Measurements from ENCODE around the gene KIZ.
A peak's percentile ranks its signal among the peaks of the same experiment; 100 is the strongest.

KIZ gene

DNA sequence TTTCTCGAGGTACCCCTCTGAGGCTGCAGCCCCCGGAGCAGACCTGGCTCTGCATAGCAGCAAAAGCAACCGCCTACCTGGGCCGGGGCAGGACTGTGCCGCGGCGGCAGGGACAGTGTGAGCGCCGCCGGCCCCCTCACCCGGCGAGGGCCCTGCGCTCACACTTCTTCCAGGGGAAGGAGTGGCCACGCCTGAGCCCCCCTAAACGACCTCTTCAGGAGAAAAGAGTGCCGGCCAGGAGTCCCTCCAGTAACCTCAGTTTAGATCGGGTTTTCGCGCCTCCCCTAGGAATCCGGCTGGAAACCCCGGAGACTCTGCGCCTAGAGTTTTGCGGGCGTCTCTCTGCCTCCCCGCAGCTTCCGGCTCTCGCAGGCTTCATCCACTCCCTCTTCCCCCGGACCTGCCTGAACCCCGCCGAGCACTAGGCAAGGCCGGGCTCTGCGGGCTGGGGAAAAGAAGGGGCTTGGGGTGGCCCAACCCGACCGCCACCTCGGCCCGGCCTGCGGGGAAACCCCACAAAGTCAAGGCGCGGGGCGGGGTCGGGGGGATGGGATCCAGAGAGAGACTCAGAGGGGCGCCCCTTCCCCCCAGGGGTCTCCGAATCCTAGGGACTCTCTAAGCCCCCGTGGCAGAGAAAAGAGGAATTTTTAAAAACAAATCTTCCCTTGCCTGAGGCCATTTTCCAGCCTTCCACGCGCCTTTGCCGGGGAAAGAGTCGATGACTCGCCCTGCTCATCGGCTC, 20.3 kb upstream of the KIZ start:
- no peak for DNase-seq (ENCODE audit: low spot score)

DNA sequence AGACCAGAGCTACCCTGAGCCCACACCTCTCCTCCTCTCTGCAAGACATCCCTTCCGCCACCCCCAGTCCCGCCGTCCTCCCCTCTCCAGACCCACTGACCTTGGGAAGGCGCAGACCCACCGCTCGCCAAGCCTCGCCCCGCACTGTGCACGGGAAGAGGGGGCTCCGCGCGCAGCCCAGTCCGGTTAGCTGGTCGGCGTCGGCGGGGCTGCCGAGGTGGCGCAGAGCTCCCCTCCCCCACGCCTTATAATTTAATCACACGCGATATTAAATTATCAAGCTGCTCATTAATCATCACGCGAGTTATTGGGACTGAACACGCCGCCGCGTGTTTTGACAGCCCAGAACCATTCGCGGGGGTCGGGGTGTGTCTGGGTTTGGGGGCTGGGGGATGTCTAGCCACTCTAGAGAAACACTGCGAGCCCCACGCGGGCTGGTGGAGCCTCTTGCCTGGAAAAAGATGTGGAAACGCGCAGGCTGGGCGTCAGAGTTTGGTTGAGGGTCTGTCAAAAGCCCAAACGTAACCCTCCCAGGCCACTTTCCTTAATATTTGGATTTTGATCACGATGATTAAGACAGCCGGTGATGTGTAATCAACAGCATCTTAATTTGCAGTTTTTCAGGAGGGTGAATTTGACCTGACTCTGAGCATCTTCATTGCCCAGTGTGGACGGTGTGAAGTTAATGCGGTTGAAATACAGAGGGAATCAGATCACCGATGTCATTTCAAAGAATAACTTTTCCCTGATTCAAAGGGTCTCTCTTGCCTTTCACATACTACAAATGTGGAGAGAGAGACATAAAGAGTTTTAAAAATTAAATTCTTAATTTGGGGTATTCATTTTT, 19.5 kb upstream of the KIZ start, which contains the start of gene LINC00237:
Gene LINC00237, minus strand, starts transcription at position 188 of the 847 bp plus-strand sequence.
- no peak for DNase-seq (ENCODE audit: low spot score)

DNA sequence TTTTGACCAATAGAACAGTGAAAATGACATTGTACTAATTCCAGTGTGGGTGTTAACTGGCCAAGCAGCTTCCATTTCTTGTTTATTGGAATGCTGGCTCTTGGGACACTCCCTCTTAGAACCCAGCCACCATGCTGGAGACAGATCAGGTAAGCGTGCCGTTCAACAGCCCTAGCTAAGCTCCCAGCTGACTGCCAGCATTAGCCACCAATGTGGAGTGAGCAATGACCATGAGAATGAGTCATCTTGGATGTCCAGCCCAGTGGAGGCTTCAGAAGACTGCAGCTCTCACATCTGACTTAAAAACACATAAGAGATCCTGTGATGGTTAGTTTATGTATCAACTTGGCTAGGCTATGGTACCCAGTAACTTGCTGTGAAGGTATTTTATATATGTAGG, 16.7 kb upstream of the KIZ start:
- DNase-seq (ENCODE audit: low spot score) = no peak

DNA sequence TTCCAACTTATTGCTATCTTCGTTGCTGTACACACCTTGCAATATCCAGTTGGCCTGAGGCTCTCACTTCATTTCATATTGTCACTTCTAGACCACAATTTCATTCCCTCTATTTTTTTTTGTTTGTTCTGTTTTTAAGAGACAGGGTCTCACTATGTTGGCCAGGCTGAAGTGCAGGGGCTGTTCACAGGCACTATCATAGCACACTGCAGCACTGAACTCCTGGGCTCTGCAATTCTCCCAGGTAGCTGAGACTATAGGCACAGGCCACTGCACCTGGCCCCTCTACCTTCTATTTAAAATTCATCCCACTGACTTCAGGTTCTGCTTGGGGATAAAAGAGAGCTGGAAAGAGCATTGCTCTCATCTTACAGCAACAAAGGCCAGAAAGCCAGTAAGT, 15.1 kb upstream of the KIZ start:
- no peak for DNase-seq (ENCODE audit: low spot score)

DNA sequence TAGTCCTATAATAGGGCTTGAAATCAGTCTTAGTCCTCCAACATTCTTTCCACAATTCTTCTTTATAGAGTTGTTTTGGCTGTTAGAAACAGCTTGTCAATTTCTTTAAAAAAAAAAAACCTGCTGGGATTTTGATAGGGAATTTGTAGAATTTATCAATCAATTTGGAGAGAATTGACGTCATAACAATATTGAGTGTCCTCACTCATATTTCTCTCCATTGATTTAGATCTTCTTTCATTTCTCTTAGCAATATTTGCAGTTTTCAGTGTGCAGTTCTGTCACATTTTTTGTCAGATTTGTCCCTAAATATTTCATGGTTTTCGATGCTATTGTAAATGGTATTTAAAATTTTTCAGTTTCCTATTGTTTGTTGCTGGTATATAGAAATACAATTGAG, 14.5 kb upstream of the KIZ start:
- DNase-seq (ENCODE audit: low spot score) = no peak

DNA sequence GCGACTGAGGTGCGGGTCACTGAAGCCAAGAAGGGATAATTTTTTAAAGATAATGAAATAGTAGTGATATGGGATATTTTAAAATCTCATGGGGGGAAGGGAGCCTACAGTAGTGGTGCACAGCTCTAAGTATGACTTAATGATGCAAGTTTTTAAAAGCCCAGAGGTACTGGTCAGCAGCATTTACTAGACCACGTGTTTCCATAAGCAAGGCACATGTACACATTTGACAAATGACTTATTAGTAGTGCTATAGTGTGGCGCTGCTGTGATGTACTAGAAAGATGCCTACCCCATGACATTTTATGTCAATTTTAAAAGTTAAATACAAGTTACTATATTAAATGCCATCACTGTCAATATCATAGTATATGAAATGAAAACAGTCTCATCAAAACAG, 12.2 kb upstream of the KIZ start:
- no peak for DNase-seq (ENCODE audit: low spot score)

DNA sequence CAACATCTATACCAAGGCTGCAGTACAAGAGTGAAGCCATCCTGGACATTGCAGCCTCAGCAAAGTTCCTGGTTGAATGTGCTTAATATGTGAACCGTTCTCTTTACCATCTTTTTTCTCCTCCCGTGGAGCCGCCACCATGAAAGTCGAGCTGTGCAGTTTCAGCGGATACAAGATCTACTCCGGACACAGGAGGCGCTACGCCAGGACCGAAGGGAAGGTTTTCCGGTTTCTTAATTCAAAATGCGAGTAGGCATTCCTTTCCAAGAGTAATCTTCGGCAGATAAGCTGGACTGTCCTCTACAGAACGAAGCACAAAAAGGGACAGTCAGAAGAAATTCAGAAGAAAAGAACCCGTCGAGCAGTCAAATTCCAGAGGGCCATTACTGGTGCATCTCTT, 11.3 kb upstream of the KIZ start:
- no peak for DNase-seq (ENCODE audit: low spot score)

DNA sequence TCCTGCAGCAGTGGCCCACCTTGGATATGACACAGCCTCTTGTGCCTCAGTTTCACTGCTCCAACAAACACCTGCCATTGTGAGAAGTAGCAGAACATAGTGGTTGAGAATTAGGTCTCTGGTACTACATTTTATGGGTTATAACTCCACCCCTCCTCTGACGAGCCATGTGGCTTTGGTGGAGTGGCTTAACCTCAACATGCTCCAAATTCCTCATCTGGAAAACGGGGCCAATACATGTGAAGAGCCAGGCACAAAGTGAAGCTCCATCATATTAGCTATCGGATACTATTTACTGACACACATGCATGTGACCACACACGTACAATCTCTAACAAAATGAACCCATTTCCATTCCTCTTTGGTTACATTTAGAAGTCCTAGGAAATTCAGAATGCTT, 8.4 kb upstream of the KIZ start:
- no peak for DNase-seq (ENCODE audit: low spot score)

DNA sequence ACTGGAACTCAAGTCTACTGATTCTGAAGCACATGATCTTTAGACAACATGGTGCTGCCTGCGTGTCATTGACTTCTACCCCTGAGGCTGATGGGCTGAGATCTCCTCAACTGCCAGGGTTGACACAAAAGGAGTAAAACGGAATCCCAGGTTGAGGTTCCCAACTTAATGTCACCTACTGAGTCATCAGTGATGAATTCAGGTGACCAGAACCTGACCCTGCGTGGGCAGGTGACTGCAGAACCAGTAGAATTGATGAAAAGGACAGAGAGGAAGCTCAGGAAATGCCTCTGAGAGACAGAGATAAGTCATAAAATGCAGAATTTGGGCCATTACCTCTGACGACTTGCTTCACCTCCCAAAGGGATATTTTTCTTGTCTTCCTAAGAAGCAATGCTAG, 7.7 kb upstream of the KIZ start:
- DNase-seq (ENCODE audit: low spot score) = no peak

DNA sequence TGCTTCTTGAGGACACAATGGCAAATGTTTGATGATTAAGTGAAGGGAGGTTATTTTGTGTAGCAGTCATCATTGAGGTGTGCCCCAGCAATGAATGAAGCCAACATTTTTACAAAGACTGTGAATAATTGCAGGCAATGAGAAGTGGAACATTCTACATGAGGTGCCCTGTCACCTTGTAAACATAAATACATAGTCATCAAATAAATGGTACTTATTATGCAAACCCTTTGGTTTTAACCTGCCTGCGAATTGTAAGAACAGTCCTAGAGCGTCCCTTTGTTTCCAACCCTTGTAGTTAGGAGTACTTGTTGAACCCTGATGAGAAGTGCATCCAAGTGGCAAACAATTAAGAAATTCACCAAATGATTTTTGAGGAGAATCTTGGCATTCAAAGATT, 7.1 kb upstream of the KIZ start:
- DNase-seq (ENCODE audit: low spot score) = no peak

DNA sequence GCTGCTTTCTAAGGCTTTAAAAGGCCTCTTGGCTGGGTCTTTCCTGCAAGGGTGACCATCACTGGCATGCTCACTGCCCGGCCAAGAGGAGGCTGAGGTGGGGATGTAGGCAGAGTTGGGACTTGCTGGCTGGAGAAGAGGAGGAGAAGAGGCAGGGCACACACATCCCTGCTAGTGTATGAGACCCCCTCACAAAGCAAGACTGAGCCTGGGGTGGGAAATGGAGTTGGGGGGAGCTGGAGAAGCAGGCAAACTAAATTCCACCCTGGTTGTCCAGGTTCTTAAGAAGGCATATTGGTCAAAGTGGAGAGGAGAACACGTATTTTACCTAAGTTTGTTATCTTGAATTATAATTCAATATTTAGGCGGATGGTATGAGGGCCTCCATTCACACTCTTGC, 1.7 kb upstream of the KIZ start:
- no peak for DNase-seq (ENCODE audit: low spot score)

DNA sequence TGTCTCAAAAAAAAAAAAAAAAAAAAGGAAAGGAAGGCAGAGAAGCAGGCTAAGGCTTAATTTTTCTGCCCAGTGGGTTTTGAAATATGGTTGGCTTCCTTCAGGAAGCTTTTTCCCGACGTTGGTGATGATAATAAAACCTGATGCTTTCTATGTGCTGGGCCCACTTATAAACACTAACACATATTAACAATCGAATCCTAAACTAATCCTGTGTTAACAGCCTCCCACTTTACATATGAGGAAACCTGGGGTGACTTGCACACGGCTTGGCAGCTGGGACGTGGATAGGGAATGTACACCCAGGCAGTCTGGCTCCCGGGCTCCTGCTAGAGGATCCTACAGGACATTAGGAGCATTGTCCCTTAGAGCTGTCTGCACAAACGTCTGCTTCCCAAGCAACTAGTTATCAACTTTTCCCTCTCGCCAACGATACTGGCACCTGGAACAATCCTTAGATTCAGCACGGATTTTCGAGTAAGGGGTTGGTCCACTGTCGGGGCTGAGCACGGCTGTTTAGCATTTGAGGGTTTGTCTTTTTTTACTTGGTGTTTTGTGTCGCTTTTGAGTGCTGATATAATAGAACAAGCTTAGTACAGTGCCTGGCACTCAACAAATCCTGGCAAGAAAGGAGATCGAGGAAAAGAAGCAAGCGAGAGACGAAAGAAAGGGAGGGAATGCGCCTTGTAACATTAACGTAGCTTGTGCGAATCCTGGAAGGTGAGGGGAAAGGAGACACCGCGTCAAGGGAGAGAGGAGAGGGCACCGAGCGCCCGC, 622 bp upstream of the KIZ start:
- no peak for DNase-seq (ENCODE audit: low spot score)

DNA sequence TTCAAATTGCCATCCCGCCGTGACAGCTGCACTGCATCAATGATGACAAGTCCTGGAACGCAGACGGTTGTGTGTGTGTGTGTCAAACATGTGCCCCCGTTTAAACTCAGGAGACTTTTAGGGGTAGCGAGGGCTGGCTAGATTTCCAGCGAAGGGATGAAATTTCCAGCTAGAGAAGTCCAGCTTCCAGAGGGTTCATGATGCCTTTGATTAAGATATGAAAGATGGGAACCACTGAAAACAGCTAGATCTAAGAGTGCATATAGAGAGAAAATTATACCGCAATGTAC, 644 bp downstream of the KIZ start:
- peak; percentile 19 for DNase-seq (ENCODE audit: low spot score)

DNA sequence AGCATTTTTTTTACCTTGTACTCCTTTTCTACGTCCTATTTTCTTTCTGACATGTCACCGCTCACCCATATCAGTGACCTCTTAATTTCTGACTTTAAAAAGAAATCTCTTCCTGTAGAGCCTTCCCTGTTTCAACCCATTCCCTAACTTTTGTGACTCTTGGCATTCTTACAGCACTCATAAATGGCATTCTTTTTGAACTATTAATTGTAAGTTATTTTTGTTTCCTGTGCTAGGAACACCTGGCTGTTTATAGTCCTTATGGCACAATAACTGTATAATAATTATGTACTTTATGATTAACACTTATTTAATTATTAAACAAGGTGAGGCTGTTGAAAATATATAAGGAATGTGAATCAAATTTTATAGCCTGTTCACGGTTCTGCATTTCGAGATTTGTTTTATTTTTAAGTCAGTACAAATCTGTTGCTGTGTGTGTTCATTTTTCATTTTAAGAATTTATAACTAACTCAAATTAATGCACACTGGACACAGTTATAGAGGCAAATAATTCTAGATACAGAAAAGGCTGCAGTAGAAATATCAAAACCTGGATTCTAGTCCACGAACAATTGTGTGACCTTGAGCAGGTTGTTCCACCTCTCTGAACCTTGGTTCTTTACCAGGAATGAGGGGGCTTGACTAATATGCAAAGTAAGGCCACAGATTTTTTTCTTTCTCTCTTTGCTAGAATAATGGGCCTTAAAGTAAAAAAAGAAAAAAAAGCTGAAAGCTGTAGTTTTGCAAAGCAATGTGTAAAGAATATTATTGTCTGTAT, 1.5 kb downstream of the KIZ start:
- no peak for DNase-seq (ENCODE audit: low spot score)

DNA sequence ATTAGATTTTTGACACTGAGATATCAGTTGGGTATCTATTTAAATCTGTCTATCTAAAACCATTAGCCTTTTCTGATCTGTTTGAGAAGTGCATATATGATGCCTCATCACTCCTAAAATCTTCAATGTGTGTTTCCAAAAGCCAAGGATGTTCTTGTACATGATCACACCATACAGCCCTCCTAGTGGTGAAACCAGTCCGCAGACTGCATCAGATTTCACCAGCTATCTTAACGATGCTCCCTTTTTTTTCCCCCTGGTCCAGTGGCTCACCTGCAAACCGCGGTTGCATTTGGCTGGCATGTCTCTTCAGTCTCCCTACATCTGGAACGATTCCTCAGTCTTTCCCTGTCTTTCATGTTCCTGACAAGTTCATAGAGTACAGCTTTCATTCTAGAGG, 4.0 kb downstream of the KIZ start:
- no peak for DNase-seq (ENCODE audit: low spot score)

DNA sequence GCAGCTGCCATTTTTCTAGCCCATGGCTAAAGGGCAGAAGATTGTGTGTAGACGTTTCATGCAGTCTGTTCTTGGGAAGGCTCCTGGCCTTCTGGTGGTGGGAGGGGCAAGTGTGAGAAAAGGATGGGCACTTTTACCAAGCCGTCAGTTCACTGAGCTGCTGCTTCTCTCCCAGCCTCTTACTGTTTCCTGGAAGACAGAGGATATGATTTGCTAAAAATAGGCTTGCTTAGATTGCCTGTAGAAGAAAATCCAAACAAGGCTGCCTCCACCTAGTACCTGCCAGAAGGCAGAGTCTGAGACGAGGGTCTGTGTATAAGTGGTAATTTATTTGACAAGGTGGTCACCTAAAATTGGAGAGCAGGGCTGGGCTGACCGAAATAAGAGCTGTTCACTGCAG, 7.5 kb downstream of the KIZ start:
- no peak for DNase-seq (ENCODE audit: low spot score)

DNA sequence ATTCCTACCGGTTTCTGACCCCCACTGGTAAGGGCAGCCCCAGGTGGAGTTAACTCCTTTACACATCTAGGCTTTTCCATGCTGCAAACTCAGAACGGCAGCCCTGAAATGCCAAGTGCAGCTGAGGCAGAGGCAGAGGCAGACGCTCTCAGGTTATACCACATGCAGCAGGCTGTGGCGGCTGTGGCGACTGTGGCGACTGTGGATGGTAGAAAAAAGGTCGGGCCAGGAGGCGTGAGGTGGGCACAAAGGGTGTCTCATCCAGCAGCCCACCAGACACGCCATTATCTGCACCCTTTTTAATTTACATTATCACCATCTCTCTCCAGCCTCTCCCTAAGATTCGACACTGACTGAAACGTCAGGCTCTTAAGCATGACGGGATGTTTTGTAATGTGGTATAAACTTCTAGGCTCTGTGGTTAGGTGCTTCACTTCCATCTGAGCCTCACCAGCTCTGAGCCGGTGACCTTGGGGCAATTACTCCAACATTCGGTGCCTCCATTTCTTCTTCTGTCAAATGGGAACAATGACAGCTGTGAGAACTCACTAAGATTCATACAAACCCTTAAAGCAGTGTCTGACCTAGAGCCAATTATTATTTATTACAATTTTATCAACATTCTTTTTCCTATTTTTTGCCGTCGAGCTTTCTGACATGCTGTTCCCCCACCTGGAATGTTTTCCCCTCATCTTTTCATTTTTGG, 8.2 kb downstream of the KIZ start:
- no peak for DNase-seq (ENCODE audit: low spot score)

DNA sequence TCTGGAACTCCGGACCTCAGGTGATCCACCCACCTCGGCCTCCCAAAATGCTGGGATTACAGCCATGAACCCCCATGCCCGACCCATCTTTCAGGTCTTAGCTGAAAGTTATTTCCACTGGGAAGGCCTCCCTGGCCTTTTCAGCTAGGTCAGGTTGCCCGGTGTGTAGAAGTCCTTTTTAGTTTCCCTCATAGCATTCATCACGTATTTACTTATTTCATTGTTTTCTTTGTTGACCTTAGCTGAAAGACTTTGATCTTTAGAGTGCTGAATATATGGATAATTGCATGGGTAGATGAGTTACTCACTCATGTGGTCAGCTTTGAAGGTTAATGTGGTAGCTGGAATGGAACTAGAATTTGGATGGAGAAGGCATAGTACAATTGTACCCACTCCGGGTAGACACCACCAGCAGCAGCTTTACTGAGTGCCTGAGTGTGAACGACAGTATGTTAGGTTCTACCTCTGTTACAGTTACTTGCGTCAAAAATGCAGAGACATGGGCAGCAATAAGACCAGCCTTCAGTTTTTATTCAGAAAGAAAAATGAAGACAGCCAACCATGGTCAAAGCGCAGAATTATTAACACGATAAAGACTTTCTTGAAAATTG, 9.1 kb downstream of the KIZ start:
- no peak for DNase-seq (ENCODE audit: low spot score)

DNA sequence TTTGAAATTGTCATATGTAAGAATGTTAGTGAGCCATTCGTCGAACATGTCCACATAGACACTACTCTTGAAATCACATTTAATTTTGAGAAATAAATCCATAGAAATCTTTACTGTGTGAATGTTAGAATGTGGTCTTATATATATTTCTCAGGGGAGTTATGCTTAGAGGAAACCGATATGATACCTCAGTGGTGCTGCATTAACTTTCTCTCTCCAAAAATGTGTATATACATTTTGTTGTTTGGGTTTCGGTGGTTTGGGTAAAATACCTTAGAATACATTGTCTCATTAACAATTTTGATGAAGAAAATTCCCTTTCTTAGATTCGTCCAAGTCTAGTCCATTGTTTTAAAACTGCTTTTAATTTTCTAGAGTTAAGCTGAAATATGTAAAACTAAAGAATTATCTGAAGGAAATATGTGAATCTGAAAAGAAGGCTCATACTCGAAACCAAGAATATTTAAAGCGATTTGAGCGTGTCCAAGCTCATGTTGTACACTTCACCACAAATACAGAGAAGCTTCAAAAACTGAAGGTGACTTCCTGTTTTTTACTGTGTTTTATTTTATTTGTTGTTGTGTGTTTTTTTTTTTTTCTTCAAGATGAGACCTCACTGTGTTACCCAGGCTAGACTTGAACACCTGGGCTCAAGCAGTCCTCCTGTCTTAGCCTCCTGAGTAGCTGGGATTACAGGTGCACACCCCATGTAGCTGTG, 10.3 kb downstream of the KIZ start:
- no peak for DNase-seq (ENCODE audit: low spot score)

DNA sequence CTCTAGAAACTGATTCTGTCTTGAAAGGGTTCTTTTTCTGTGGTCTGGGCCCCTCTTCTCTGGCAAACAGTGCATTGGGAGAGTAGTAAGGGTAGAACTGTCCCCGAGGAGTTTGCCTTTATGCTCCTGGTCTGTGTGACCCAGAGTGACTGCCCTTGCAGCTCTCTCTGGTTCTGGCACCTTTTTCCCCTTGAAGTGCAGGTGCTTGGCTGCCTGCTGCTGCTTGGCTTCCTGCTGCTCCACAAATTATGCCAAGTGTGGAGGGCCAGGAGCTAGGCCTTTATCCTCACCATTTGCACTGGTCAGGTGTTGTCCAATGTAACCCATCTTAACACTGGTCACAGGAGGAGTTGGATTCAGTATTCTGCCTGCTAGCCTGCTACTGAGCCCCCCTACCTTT, 11.2 kb downstream of the KIZ start:
- DNase-seq (ENCODE audit: low spot score) = no peak

All from hematopoietic multipotent progenitor cell treated with erythropoietin and hydrocortisone succinate and interleukin-3 and kit ligand, for 17 days (in vitro differentiated cells).